HepG2 (cell line): ENCODE data around the gene OBP2A. TPM values are rescaled to one million over a fixed set of nuclear protein-coding genes. Genes with fewer than 3 reads are reported as not detected.

Experiments used
- ATAC-seq: fragments of 200-7000 bp; cut with Tn5 transposase; 3 replicates; pipeline ENCODE4 v1.9.1; 2020; ENCODE audit warnings: mild to moderate bottlenecking, moderate library complexity
- BruUV-seq: library from RNA; stranded (reverse); fragments of 400-500 nt; replicated peaks from 2 replicates; lab custom pipeline; 2021; lab: Mats Ljungman, UMichigan
- CTCF ChIA-PET: fragments of 300-600 bp; formaldehyde crosslinking; extraction: SDS; loops from one replicate; lab custom pipeline; 2021; ENCODE audit warnings: low total read pairs, inconsistent platforms, low intra/inter-chr PET ratio; lab: Yijun Ruan, JAX
- POLR2A ChIA-PET: fragments of 350-600 bp; sonication (Branson Sonifier 250); formaldehyde crosslinking; loops from one replicate; lab custom pipeline; 2020; ENCODE audit warnings: antibody characterized with exemption, inconsistent platforms; lab: Yijun Ruan, JAX
- DNase-seq: peaks from one replicate; pipeline ENCODE4 v3.0.0-alpha.2; 2015; ENCODE audit warnings: low spot score
- FAIRE-seq: peaks from 3 replicates; lab custom pipeline; 2011; peaks lifted over from hg19 to GRCh38; lab: Jason Lieb, UNC
- H2AFZ ChIP-seq: one replicate; pipeline ENCODE4 v1.6.1; 2011; ENCODE audit warnings: low read length, inconsistent platforms
- H3K27ac ChIP-seq: fragments of 300-600 bp; 3 replicates; pipeline ENCODE4 v1.8.0; 2011; ENCODE audit warnings: mixed run types, mild to moderate bottlenecking, mixed read lengths, low read length, inconsistent platforms; ENCODE audit not compliant: insufficient read depth; ENCODE audit errors: extremely low read length
- H3K27me3 ChIP-seq, 2 experiments: fragments of 200-600 bp in 1 of 2; 2 replicates in 1 of 2; 3 replicates in 1 of 2; pipeline versions ENCODE4 v1.6.0 to v1.8.0; 2011; ENCODE audit warnings: low read length in 2 of 2, mild to moderate bottlenecking in 2 of 2, moderate library complexity in 2 of 2, inconsistent platforms in 1 of 2; ENCODE audit not compliant: insufficient read depth in 2 of 2, control insufficient read depth in 1 of 2
- H3K36me3 ChIP-seq, 2 experiments: fragments of 200-600 bp in 1 of 2; replicated peaks in 1 of 2; 2 replicates in 1 of 2; 3 replicates in 1 of 2; pipeline versions ENCODE4 v1.5.1 to v1.8.0; 2011; ENCODE audit warnings: low read length in 2 of 2, inconsistent platforms in 1 of 2; ENCODE audit not compliant: insufficient read depth in 2 of 2, control insufficient read depth in 1 of 2
- H3K4me1 ChIP-seq: 2 replicates; pipeline ENCODE4 v1.5.1; 2012; ENCODE audit warnings: low read length, inconsistent platforms; ENCODE audit not compliant: insufficient read depth
- H3K4me2 ChIP-seq: 2 replicates; pipeline ENCODE4 v1.6.0; 2011; ENCODE audit warnings: low read depth, low read length, inconsistent platforms
- H3K4me3 ChIP-seq, 3 experiments: fragments of 200-600 bp in 1 of 3; sonication (generic), shearing (Covaris generic) in 1 of 3; replicated peaks in 1 of 3; 2 replicates each; pipeline ENCODE4 v1.5.1; 2011 to 2016; ENCODE audit warnings: low read length in 3 of 3, inconsistent platforms in 2 of 3, low read depth in 2 of 3, mild to moderate bottlenecking in 2 of 3, control low read depth in 1 of 3, mixed read lengths in 1 of 3; ENCODE audit not compliant: insufficient read depth in 1 of 3
- H3K79me2 ChIP-seq: one replicate; pipeline ENCODE4 v1.6.1; 2011; ENCODE audit warnings: low read length, inconsistent platforms; ENCODE audit not compliant: insufficient read depth
- H3K9ac ChIP-seq: 2 replicates; pipeline ENCODE4 v1.6.0; 2011; ENCODE audit warnings: mild to moderate bottlenecking, low read depth, low read length, inconsistent platforms; ENCODE audit not compliant: insufficient read depth
- H3K9me3 ChIP-seq: 2 replicates; pipeline ENCODE4 v1.5.1; 2012; ENCODE audit warnings: mild to moderate bottlenecking, low read length
- H4K20me1 ChIP-seq: 2 replicates; pipeline ENCODE4 v1.6.0; 2011; ENCODE audit warnings: inconsistent platforms, mild to moderate bottlenecking, low read length, moderate library complexity; ENCODE audit not compliant: insufficient read depth
- EHMT2 ChIP-seq: fragments of 200-600 bp; sonication (generic); IDR thresholded peaks from 2 replicates; pipeline ENCODE4 v1.7.0; 2017; ENCODE audit warnings: antibody characterized with exemption, low read depth, low read length, borderline replicate concordance
- FIP1L1 ChIP-seq: fragments of 200-400 bp; formaldehyde crosslinking; IDR thresholded peaks from 2 replicates; pipeline ENCODE4 v1.6.1; 2018; ENCODE audit warnings: low read depth, mild to moderate bottlenecking, low read length, moderate library complexity, borderline replicate concordance; ENCODE audit not compliant: insufficient read depth
- HES4 ChIP-seq: sonication (generic); formaldehyde crosslinking; IDR thresholded peaks from 2 replicates; pipeline ENCODE4 v1.9.0; 2021; ENCODE audit warnings: mild to moderate bottlenecking, missing genetic modification reagents, borderline replicate concordance
- HNRNPK ChIP-seq: fragments of 200-400 bp; formaldehyde crosslinking; IDR thresholded peaks from 2 replicates; pipeline ENCODE4 v1.6.1; 2018; ENCODE audit warnings: low read length, low read depth, moderate library complexity, mild to moderate bottlenecking; ENCODE audit not compliant: poor library complexity, severe bottlenecking
- KDM5A ChIP-seq: fragments of 200-600 bp; sonication (generic); IDR thresholded peaks from 2 replicates; pipeline ENCODE4 v1.7.0; 2018; ENCODE audit warnings: antibody characterized with exemption, mild to moderate bottlenecking, low read length, borderline replicate concordance
- PREB ChIP-seq: sonication (generic); formaldehyde crosslinking; IDR thresholded peaks from 2 replicates; pipeline ENCODE4 v1.4.0; 2020; ENCODE audit warnings: missing genetic modification reagents
- SIN3A ChIP-seq: IDR thresholded peaks from 2 replicates; pipeline ENCODE4 v1.6.1; 2011; ENCODE audit warnings: low read depth, mild to moderate bottlenecking, control low read depth, low read length, borderline replicate concordance
- TCF7 ChIP-seq: sonication (generic); IDR thresholded peaks from 2 replicates; pipeline ENCODE4 v1.6.1; 2016; ENCODE audit warnings: antibody characterized with exemption, low read depth
- ZNF644 ChIP-seq: IDR thresholded peaks from 2 replicates; pipeline ENCODE4 v1.6.1; 2016; ENCODE audit warnings: low read depth
- ZNF674 ChIP-seq: sonication (generic); formaldehyde crosslinking; IDR thresholded peaks from 2 replicates; pipeline ENCODE4 v1.5.0; 2020; ENCODE audit warnings: low read depth, mild to moderate bottlenecking, missing genetic modification reagents
- WGBS: methylation state at CpG from one replicate; pipeline ENCODE4 v1.1.6; 2017; ENCODE audit warnings: low lambda C conversion rate; 5-methylcytosine and 5-hydroxymethylcytosine counted together
- in situ Hi-C: cut with HindIII; loops from 2 replicates; pipeline ENCODE4 v1.10.0; 2017; ENCODE audit warnings: low pct_unique_long_range_greater_than_20kb; ENCODE audit not compliant: extremely low pct_ligation_motif_present
- intact Hi-C: fragments of 100-400 bp; cut with micrococcal nuclease; formaldehyde crosslinking; loops from one replicate; pipeline ENCODE4 v1.10.0; 2022; ENCODE audit not compliant: unreplicated experiment
- polyA plus RNA-seq, 8 experiments: library from polyadenylated mRNA; depleted of rRNA in 3 of 8; stranded (reverse) in 7 of 8; unstranded in 1 of 8; fragments of >200 nt; fragmentation: Illumina TruSeq in 4 of 8; extraction: Trizol in 4 of 8; gene quantifications; 2 replicates each; pipeline versions ENCODE4 v1.2.1 to v1.2.3, GENCODE V29; 2011 to 2016; ENCODE audit warnings: low read depth in 4 of 8, missing spikeins in 1 of 8, mixed read lengths in 1 of 8; ENCODE audit not compliant: insufficient read depth in 1 of 8
- total RNA-seq, 5 experiments: library from RNA; depleted of rRNA; stranded (reverse); fragments of >200 nt; fragmentation: Illumina TruSeq; extraction: Trizol; gene quantifications; 2 replicates each; pipeline ENCODE4 v1.2.3, GENCODE V29; 2016; ENCODE audit warnings: low read depth in 1 of 5

OBP2A gene
- total and polyA plus RNA-seq, 2 of the 13 experiments (the other 11 are each of a cell fraction or from before 2014, with no cell fraction given) = 0.32 TPM; not detected in 1

DNA sequence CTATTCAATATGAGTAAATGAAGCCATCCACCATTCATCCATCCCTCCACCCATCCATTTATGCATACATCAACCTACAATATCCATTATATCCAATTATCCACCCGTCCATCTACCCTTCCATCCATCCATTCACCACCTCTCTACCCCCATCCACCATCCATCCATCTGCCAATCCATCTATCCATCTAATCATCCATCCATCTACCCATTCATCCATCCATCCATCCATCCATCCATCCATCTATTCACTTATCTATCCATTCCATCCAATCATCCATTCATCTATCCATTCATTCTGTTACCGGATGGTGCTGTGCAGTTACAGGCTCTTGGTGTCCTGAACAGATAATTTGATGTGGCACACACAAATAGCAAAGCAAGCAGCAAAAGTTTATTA lies 26.3 kb downstream of the OBP2A start:
- FAIRE-seq = no peak
- H3K9ac ChIP-seq = no peak overlapping the region
- H3K79me2 ChIP-seq = no peaks in the 10 kb centered on the region
- no peak for ATAC-seq
- H3K27ac ChIP-seq = no peak overlapping the region
- in situ Hi-C loops = no loop called here
- CTCF ChIA-PET = no interaction called here
- peaks cover 6 to 30% of the 10 kb centered on the region in 2 experiments; a peak in 4 of 5 replicates for H3K27me3 ChIP-seq
- POLR2A ChIA-PET = no interaction called here
- intact Hi-C loops = no loop called here
- no peaks in the 10 kb centered on the region for H3K9me3 ChIP-seq
- H2AFZ ChIP-seq = no peak overlapping the region
- H4K20me1 ChIP-seq = no peaks in the 10 kb centered on the region
- 33% methylated on average over 2 of the region's 2 CpGs for whole genome bisulfite sequencing
- no peaks in the 10 kb centered on the region for H3K36me3 ChIP-seq
- DNase-seq = no peak
- no peaks in the 10 kb centered on the region for H3K4me1 ChIP-seq
- H3K4me2 ChIP-seq = no peak overlapping the region
- TF ChIP-seq HNRNPK (peak; percentile 31), PREB (CRISPR knock-in tag) (no peak), ZNF674 (CRISPR knock-in tag) (no peak)
- BruUV-seq = no TSS peak
- no peak overlapping the region for H3K4me3 ChIP-seq

- no peaks in the 10 kb centered on the region for H3K79me2 ChIP-seq
- in situ Hi-C loops = no loop called here
- POLR2A ChIA-PET = no interaction called here
- intact Hi-C loops = no loop called here
- no peak for DNase-seq
- no peak overlapping the region for H3K4me3 ChIP-seq
- H3K4me1 ChIP-seq = no peaks in the 10 kb centered on the region
- no peak for TF ChIP-seq TCF7
- TF ChIP-seq SIN3A = no peak
- TF ChIP-seq FIP1L1 = no peak
- no peak for TF ChIP-seq HES4 (CRISPR knock-in tag)
- TF ChIP-seq ZNF644 (CRISPR knock-in tag) = no peak
- TF ChIP-seq EHMT2 = no peak
- TF ChIP-seq KDM5A = no peak
- peaks cover 6 to 26% of the 10 kb centered on the region in 2 experiments; a peak in 3 of 5 replicates for H3K27me3 ChIP-seq
- CTCF ChIA-PET = no interaction called here
- H3K4me2 ChIP-seq = no peak overlapping the region
- ATAC-seq = no peak
- H3K27ac ChIP-seq = no peak overlapping the region
- H4K20me1 ChIP-seq = no peaks in the 10 kb centered on the region
- no peaks in the 10 kb centered on the region for H3K36me3 ChIP-seq
- H3K9ac ChIP-seq = no peak overlapping the region
- H2AFZ ChIP-seq = no peak overlapping the region
- no peak for FAIRE-seq
- H3K9me3 ChIP-seq = no peaks in the 10 kb centered on the region
- no TSS peak for BruUV-seq
- 3% methylated on average over 1 of the region's 1 CpG for WGBS
Measured at GRCh38 chr9:135573124-135573523, 27.2 kb downstream of the OBP2A start.
